Smooth muscle cell (in vitro differentiated cells): Measurements from ENCODE around the gene DSCAML1. TPM values are rescaled to one million over a fixed set of nuclear protein-coding genes. Genes with fewer than 3 reads are reported as not detected.

Experiments used
- DNase-seq: peaks from one replicate; lab custom pipeline; 2025; ENCODE audit not compliant: unreplicated experiment; lab: John Stamatoyannopoulos, UW
- H2AFZ ChIP-seq: fragments of 200-600 bp; sonication (generic); 2 replicates; pipeline ENCODE4 v1.6.0; 2016; ENCODE audit warnings: antibody characterized with exemption, low read depth, mild to moderate bottlenecking
- H3F3A ChIP-seq: fragments of 200-600 bp; sonication (generic); 2 replicates; pipeline ENCODE4 v1.6.0; 2017; ENCODE audit warnings: antibody characterized with exemption, low read depth
- H3K27ac ChIP-seq: fragments of 200-600 bp; sonication (generic); 2 replicates; pipeline ENCODE4 v1.5.1; 2016; ENCODE audit warnings: low read depth, mild to moderate bottlenecking
- H3K27me3 ChIP-seq: fragments of 200-600 bp; sonication (generic); 2 replicates; pipeline ENCODE4 v1.6.1; 2016; ENCODE audit warnings: low read depth, mild to moderate bottlenecking
- H3K36me3 ChIP-seq: fragments of 200-600 bp; sonication (generic); 2 replicates; pipeline ENCODE4 v1.5.1; 2016; ENCODE audit warnings: low read depth
- H3K4me1 ChIP-seq: fragments of 200-600 bp; sonication (generic); 2 replicates; pipeline ENCODE4 v1.5.1; 2016; ENCODE audit warnings: low read depth
- H3K4me2 ChIP-seq: fragments of 200-600 bp; sonication (generic); 2 replicates; pipeline ENCODE4 v1.6.0; 2016; ENCODE audit warnings: mild to moderate bottlenecking
- H3K4me3 ChIP-seq: fragments of 200-600 bp; sonication (generic); 2 replicates; pipeline ENCODE4 v1.5.1; 2016; ENCODE audit warnings: mild to moderate bottlenecking
- H3K79me2 ChIP-seq: fragments of 200-600 bp; sonication (generic); 2 replicates; pipeline ENCODE4 v1.6.0; 2016; ENCODE audit warnings: low read depth, mild to moderate bottlenecking
- H3K9ac ChIP-seq: fragments of 200-600 bp; sonication (generic); 2 replicates; pipeline ENCODE4 v1.6.0; 2016; ENCODE audit warnings: low read depth
- H3K9me3 ChIP-seq: fragments of 200-600 bp; sonication (generic); replicated peaks from 2 replicates; pipeline ENCODE4 v1.5.1; 2016; ENCODE audit warnings: low read depth
- H4K20me1 ChIP-seq: fragments of 200-600 bp; sonication (generic); 2 replicates; pipeline ENCODE4 v1.6.0; 2016; ENCODE audit warnings: low read depth
- WGBS: methylation state at CpG from one replicate; pipeline ENCODE4 v1.1.7; 2016; ENCODE audit warnings: low lambda C conversion rate; 5-methylcytosine and 5-hydroxymethylcytosine counted together
- polyA plus RNA-seq: library from polyadenylated mRNA; unstranded; fragments of >200 nt; fragmentation: Nextera tagmentation; extraction: Ambion mirVana; gene quantifications from 2 replicates; pipeline ENCODE4 v1.2.1, GENCODE V29; 2016
- total RNA-seq: library from RNA; depleted of rRNA; stranded (reverse); fragments of >200 nt; gene quantifications from 2 replicates; pipeline ENCODE4 v1.2.3, GENCODE V29; 2014
- TF ChIP-seq, protein P1 (sequence below): fragments of 200-600 bp; sonication (generic); IDR thresholded peaks from 2 replicates; pipeline ENCODE4 v1.5.1; 2017; ENCODE audit warnings: borderline replicate concordance, mild to moderate bottlenecking, antibody characterized with exemption; ENCODE audit not compliant: insufficient read depth, poor library complexity, severe bottlenecking

Gene DSCAML1
- total and polyA plus RNA-seq, 2 experiments from 2014 or later, result 0.22 TPM; not detected in 1

DNA sequence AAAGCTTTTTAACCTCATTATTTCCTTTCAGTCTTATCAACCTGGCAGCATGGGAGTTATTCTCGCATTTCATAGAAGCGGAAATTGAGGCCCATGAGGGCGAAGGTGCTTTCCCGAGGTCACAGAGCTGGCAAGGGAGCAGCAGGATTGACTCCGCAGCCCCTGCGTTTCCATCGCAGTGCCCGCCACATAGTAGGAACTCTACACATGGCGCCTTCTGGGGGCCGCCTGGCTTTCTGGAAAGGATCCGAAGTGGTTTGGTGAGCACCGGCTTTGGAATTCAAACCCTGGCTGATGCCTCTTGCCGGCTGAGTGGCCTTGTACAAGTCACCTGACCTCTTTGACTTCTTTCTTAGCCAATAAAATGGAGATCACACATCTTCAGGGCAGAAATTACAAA, 376.0 kb downstream of the DSCAML1 start:
- no peak overlapping the region for H3K4me3 ChIP-seq
- no peaks in the 10 kb centered on the region for H3K36me3 ChIP-seq
- TF ChIP-seq, protein P1, sequence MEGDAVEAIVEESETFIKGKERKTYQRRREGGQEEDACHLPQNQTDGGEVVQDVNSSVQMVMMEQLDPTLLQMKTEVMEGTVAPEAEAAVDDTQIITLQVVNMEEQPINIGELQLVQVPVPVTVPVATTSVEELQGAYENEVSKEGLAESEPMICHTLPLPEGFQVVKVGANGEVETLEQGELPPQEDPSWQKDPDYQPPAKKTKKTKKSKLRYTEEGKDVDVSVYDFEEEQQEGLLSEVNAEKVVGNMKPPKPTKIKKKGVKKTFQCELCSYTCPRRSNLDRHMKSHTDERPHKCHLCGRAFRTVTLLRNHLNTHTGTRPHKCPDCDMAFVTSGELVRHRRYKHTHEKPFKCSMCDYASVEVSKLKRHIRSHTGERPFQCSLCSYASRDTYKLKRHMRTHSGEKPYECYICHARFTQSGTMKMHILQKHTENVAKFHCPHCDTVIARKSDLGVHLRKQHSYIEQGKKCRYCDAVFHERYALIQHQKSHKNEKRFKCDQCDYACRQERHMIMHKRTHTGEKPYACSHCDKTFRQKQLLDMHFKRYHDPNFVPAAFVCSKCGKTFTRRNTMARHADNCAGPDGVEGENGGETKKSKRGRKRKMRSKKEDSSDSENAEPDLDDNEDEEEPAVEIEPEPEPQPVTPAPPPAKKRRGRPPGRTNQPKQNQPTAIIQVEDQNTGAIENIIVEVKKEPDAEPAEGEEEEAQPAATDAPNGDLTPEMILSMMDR, result no peak
- H3K79me2 ChIP-seq, result no peaks in the 10 kb centered on the region
- H4K20me1 ChIP-seq, result no peaks in the 10 kb centered on the region
- no peak for DNase-seq
- H2AFZ ChIP-seq, result no peak overlapping the region
- peaks cover 8% of the 10 kb centered on the region for H3K27me3 ChIP-seq
- 86% methylated on average over 13 of the region's 13 CpGs for WGBS
- no peaks in the 10 kb centered on the region for H3F3A ChIP-seq
- H3K9me3 ChIP-seq, result no peaks in the 10 kb centered on the region
- H3K4me1 ChIP-seq, result no peaks in the 10 kb centered on the region
- no peak overlapping the region for H3K4me2 ChIP-seq
- H3K27ac ChIP-seq, result no peak overlapping the region
- no peak overlapping the region for H3K9ac ChIP-seq

- Histone ChIP-seq H3K27me3 (peaks cover 8% of the 10 kb centered on the region), H2AFZ (no peak overlapping the region), H3K27ac (no peak overlapping the region), H3K9me3 (no peaks in the 10 kb centered on the region), H3K79me2 (no peaks in the 10 kb centered on the region), H3K4me3 (no peak overlapping the region), H3F3A (no peaks in the 10 kb centered on the region), H3K9ac (no peak overlapping the region), H3K4me1 (no peaks in the 10 kb centered on the region), H4K20me1 (no peaks in the 10 kb centered on the region), H3K36me3 (no peaks in the 10 kb centered on the region), H3K4me2 (no peak overlapping the region)
- 98% methylated on average over 6 of the region's 6 CpGs for WGBS
- TF ChIP-seq, protein P1, result no peak
- no peak for DNase-seq
Measured at GRCh38 chr11:117420598-117420997, 376.4 kb downstream of the DSCAML1 start.

- H3K9me3 ChIP-seq, result no peaks in the 10 kb centered on the region
- H3K36me3 ChIP-seq, result no peaks in the 10 kb centered on the region
- no peak overlapping the region for H3K27ac ChIP-seq
- H3K4me1 ChIP-seq, result no peaks in the 10 kb centered on the region
- H3K27me3 ChIP-seq, result peaks cover 8% of the 10 kb centered on the region
- H3K4me3 ChIP-seq, result no peak overlapping the region
- H3K79me2 ChIP-seq, result no peaks in the 10 kb centered on the region
- TF ChIP-seq, protein P1, result no peak
- no peak overlapping the region for H3K9ac ChIP-seq
- no peaks in the 10 kb centered on the region for H4K20me1 ChIP-seq
- H3K4me2 ChIP-seq, result no peak overlapping the region
- no peak for DNase-seq
- H3F3A ChIP-seq, result no peaks in the 10 kb centered on the region
- WGBS, result 94% methylated on average over 12 of the region's 12 CpGs
- H2AFZ ChIP-seq, result no peak overlapping the region
Measured at GRCh38 chr11:117420143-117420485, 376.9 kb downstream of the DSCAML1 start.

DNA sequence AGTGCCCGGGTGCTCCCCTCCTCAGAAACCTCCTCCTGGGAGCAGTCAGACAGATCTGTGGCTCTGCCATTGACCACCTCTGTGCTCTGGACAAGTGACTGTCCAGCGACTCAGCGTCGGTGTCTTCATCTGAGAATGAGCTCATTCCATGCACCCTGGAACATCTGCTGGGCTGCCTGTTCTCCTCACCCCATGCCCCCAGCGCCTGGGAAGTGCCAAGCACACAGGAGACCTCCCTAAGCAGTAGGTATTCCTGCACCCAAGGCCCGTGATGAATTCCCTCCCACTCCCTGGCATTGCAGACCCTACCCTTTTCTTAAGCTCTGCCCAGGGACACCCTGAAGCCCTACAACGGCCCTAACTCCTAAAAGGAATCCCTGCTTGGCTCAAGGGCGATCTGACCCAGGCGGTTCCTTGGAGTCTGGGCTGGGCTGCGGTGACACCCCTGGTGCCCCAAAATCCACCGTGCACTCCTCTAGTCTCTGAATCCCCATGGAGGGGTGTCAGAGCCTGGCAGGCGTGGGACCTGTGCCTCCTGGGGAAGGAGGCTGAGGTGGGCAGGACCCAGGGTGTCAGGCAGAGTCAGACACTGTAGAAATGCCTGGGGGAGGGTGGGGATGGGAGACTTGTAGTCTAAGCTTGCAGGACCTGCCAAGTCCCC, 377.4 kb downstream of the DSCAML1 start:
- H4K20me1 ChIP-seq, result no peaks in the 10 kb centered on the region
- peaks cover 8% of the 10 kb centered on the region for H3K27me3 ChIP-seq
- no peak overlapping the region for H3K4me2 ChIP-seq
- no peaks in the 10 kb centered on the region for H3K79me2 ChIP-seq
- H3K9ac ChIP-seq, result no peak overlapping the region
- no peak overlapping the region for H2AFZ ChIP-seq
- no peak for DNase-seq
- TF ChIP-seq, protein P1, result no peak
- no peak overlapping the region for H3K4me3 ChIP-seq
- H3F3A ChIP-seq, result no peaks in the 10 kb centered on the region
- no peaks in the 10 kb centered on the region for H3K4me1 ChIP-seq
- 83% methylated on average over 12 of the region's 12 CpGs for whole genome bisulfite sequencing
- no peaks in the 10 kb centered on the region for H3K9me3 ChIP-seq
- no peaks in the 10 kb centered on the region for H3K36me3 ChIP-seq
- no peak overlapping the region for H3K27ac ChIP-seq
